ENCODE data around the gene MYO5B. TPM values are rescaled to one million over a fixed set of nuclear protein-coding genes. Genes with fewer than 3 reads are reported as not detected.
"Not testable (repeated sequence)": the region's sequence is repeated elsewhere in the genome, so short reads cannot be mapped to it uniquely, and the experiment has no call there.

The MYO5B gene
- polyA plus RNA-seq, 2 of the 4 experiments (the other 2 are of a cell fraction), result 6.4 to 18.4 TPM

DNA sequence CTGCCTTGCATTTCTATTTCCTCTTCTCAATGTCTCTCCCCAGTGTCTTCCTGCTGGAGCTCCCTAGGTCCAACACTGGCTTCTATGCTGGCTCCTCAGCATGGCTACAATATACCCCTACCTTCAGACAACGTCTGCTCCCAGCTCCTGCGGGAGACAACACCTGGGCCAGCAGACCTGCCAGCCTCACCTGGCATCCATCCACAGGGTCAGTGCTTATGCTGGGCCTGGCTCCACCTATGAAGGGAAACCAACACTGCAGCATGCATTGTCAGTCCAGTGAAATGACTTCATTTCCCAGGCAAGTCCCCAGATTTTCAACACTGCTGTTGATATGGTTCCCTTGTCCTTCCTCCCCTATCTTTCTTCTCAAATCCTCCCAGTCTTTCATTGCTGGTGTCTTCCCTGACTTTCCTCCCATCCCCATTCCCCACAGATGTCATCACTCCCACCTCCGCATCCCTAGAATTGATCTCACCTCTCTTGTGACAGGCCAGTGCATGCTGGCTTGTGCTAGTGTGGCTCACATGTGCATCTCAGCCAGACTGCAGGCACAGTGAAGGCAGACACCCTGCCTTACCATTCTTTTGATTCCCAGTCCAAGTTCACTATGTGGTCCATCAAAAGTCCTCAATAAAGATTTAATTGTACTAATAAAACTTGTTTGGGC, 98.0 kb downstream of the MYO5B start:
- TF ChIP-seq, protein P1, sequence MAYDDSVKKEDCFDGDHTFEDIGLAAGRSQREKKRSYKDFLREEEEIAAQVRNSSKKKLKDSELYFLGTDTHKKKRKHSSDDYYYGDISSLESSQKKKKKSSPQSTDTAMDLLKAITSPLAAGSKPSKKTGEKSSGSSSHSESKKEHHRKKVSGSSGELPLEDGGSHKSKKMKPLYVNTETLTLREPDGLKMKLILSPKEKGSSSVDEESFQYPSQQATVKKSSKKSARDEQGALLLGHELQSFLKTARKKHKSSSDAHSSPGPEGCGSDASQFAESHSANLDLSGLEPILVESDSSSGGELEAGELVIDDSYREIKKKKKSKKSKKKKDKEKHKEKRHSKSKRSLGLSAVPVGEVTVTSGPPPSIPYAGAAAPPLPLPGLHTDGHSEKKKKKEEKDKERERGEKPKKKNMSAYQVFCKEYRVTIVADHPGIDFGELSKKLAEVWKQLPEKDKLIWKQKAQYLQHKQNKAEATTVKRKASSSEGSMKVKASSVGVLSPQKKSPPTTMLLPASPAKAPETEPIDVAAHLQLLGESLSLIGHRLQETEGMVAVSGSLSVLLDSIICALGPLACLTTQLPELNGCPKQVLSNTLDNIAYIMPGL (CRISPR knock-in tag; IDR thresholded peaks at IDR 0.05; ENCODE audit: borderline replicate concordance), result no peak
- TF ChIP-seq MYC (IDR thresholded peaks at IDR 0.05; ENCODE audit: borderline replicate concordance, low read length), result no peak
- TF ChIP-seq HOXA7 (CRISPR knock-in tag; IDR thresholded peaks at IDR 0.05), result no peak
- TF ChIP-seq SMC3 (IDR thresholded peaks at IDR 0.05), result no peak
- no peak for TF ChIP-seq JUNB (IDR thresholded peaks at IDR 0.05)
- H3K4me2 ChIP-seq, result no peak overlapping the region
- FAIRE-seq (no peak), DNase-seq (ENCODE audit: low read depth in 1 of 2, low spot score in 1 of 2) (no peak), ATAC-seq (no peak)
- no peaks in the 10 kb centered on the region for H3K9me3 ChIP-seq
- no peak overlapping the region for H3K4me3 ChIP-seq
- ChIA-PET CTCF (no interaction called here), POLR2A (no interaction called here)
- WGBS (ENCODE audit: missing lambda C conversion rate), result 56% methylated on average over 3 of the region's 3 CpGs
- H3K4me1 ChIP-seq, result no peaks in the 10 kb centered on the region
- no peak overlapping the region for H3K27ac ChIP-seq

DNA sequence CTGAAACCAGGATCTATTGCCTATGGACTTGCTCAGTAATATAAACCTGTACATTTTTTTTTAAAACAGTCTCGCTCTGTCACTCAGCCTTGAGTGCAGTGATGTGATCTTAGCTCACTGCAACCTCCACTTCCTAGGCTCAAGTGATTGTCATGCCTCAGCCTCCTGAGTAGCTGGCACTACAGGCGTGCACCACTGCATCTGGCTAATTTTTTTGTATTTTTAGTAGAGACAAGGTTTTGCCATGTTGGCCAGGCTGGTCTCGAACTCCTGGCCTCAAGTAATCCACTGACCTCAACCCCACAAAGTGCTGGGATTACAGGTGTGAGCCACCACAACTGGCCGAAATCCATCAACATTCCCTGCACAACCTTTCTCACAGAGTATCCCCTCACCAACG, 100.2 kb downstream of the MYO5B start:
- H3K4me2 ChIP-seq; POLR2A ChIA-PET; H3K4me3 ChIP-seq; ATAC-seq; H3K9me3 ChIP-seq; DNase-seq (ENCODE audit: low read depth in 1 of 2, low spot score in 1 of 2); FAIRE-seq; H3K4me1 ChIP-seq; H3K27ac ChIP-seq: not testable (repeated sequence)
- CTCF ChIA-PET, result interaction anchor here (1.5 kb wide), 1 partner anchor 13 kb away, joined by 3 read pairs; no protein-coding TSS in a partner anchor
- WGBS (ENCODE audit: missing lambda C conversion rate), result 21% methylated on average over 5 of the region's 5 CpGs

- WGBS (ENCODE audit: missing lambda C conversion rate), result 17% methylated on average over 2 of the region's 2 CpGs
- CTCF ChIA-PET, result no interaction called here
Observed at GRCh38 chr18:50094221-50094773, 100.7 kb downstream of the MYO5B start.

More at GRCh38 chr18:50094221-50094773, 100.7 kb downstream of the MYO5B start:
- Histone ChIP-seq H3K9me3 (no peaks in the 10 kb centered on the region), H3K4me2 (no peak overlapping the region), H3K4me1 (no peaks in the 10 kb centered on the region), H3K4me3 (no peak overlapping the region), H3K27ac (no peak overlapping the region)
- TF ChIP-seq NFE2L2 (conservative IDR thresholded peaks at IDR 0.05; ENCODE audit: low read length) (no peak), RCOR1 (IDR thresholded peaks at IDR 0.05; ENCODE audit: low read depth, low read length) (no peak), CBX2 (IDR thresholded peaks at IDR 0.05; ENCODE audit: borderline replicate concordance, low read depth) (no peak), POLR2A (IDR thresholded peaks at IDR 0.05; ENCODE audit: low read length) (no peak), RFX5 (IDR thresholded peaks at IDR 0.05) (no peak), HOXA7 (CRISPR knock-in tag; IDR thresholded peaks at IDR 0.05) (no peak), FOSL2 (IDR thresholded peaks at IDR 0.05) (no peak), FOSL2 (CRISPR knock-in tag; IDR thresholded peaks at IDR 0.05) (no peak), MYC (IDR thresholded peaks at IDR 0.05; ENCODE audit: borderline replicate concordance, low read length) (no peak), PHF8 (IDR thresholded peaks at IDR 0.05; ENCODE audit: borderline replicate concordance, low read depth) (no peak), CHD4 (IDR thresholded peaks at IDR 0.05; ENCODE audit: borderline replicate concordance) (no peak), RARB (CRISPR knock-in tag; IDR thresholded peaks at IDR 0.05) (no peak), KDM1A (IDR thresholded peaks at IDR 0.05; ENCODE audit: low read depth) (no peak), HDAC2 (IDR thresholded peaks at IDR 0.05) (no peak)
- TF ChIP-seq, protein P2, sequence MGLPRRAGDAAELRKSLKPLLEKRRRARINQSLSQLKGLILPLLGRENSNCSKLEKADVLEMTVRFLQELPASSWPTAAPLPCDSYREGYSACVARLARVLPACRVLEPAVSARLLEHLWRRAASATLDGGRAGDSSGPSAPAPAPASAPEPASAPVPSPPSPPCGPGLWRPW (IDR thresholded peaks at IDR 0.05), result no peak
- TF ChIP-seq, protein P3, sequence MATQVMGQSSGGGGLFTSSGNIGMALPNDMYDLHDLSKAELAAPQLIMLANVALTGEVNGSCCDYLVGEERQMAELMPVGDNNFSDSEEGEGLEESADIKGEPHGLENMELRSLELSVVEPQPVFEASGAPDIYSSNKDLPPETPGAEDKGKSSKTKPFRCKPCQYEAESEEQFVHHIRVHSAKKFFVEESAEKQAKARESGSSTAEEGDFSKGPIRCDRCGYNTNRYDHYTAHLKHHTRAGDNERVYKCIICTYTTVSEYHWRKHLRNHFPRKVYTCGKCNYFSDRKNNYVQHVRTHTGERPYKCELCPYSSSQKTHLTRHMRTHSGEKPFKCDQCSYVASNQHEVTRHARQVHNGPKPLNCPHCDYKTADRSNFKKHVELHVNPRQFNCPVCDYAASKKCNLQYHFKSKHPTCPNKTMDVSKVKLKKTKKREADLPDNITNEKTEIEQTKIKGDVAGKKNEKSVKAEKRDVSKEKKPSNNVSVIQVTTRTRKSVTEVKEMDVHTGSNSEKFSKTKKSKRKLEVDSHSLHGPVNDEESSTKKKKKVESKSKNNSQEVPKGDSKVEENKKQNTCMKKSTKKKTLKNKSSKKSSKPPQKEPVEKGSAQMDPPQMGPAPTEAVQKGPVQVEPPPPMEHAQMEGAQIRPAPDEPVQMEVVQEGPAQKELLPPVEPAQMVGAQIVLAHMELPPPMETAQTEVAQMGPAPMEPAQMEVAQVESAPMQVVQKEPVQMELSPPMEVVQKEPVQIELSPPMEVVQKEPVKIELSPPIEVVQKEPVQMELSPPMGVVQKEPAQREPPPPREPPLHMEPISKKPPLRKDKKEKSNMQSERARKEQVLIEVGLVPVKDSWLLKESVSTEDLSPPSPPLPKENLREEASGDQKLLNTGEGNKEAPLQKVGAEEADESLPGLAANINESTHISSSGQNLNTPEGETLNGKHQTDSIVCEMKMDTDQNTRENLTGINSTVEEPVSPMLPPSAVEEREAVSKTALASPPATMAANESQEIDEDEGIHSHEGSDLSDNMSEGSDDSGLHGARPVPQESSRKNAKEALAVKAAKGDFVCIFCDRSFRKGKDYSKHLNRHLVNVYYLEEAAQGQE (IDR thresholded peaks at IDR 0.05), result no peak
- TF ChIP-seq, protein P1 (CRISPR knock-in tag; IDR thresholded peaks at IDR 0.05; ENCODE audit: borderline replicate concordance), result no peak
- FAIRE-seq (no peak), ATAC-seq (no peak), DNase-seq (ENCODE audit: low read depth in 1 of 2, low spot score in 1 of 2) (no peak)
- POLR2A ChIA-PET, result no interaction called here

Measured in A549 (cell line).